ENCODE results near the gene NKAP.

DNA sequence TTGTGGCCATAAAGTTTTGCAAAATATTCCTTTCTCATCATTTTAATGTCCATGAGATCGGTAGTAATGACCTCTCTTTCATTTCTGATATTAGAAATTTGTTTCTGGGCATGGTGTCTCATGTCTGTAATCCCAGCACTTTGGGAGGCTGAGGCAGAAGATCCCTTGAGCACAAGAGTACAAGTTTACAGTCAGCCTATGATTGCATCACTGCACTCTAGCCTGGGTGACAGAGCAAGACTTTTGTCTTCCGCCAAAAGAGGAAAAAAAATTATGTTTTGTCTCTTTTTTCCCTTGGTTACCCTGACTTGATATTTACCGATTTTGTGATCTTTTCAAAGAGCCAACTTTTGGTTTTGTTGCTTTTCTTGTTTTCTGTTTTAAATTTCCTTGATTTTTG is 10.8 kb upstream of the NKAP start:
- TF ChIP-seq, protein P1, sequence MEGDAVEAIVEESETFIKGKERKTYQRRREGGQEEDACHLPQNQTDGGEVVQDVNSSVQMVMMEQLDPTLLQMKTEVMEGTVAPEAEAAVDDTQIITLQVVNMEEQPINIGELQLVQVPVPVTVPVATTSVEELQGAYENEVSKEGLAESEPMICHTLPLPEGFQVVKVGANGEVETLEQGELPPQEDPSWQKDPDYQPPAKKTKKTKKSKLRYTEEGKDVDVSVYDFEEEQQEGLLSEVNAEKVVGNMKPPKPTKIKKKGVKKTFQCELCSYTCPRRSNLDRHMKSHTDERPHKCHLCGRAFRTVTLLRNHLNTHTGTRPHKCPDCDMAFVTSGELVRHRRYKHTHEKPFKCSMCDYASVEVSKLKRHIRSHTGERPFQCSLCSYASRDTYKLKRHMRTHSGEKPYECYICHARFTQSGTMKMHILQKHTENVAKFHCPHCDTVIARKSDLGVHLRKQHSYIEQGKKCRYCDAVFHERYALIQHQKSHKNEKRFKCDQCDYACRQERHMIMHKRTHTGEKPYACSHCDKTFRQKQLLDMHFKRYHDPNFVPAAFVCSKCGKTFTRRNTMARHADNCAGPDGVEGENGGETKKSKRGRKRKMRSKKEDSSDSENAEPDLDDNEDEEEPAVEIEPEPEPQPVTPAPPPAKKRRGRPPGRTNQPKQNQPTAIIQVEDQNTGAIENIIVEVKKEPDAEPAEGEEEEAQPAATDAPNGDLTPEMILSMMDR (IDR thresholded peaks at IDR 0.05), result no peak
- TF ChIP-seq EP300 (IDR thresholded peaks at IDR 0.05) (no peak), POLR2A (IDR thresholded peaks at IDR 0.05) (no peak)

Measured in tibial nerve (tissue), 4 donors.